Bone marrow (tissue), 2 donors: ENCODE measurements around the gene YLPM1.
"Not testable (repeated sequence)": the region's sequence is repeated elsewhere in the genome, so short reads cannot be mapped to it uniquely, and the experiment has no call there.

Experiments used
- DNase-seq, 2 donors: peaks; one replicate each; lab custom pipeline; 2025; lab: John Stamatoyannopoulos, UW

The YLPM1 gene, protein sequence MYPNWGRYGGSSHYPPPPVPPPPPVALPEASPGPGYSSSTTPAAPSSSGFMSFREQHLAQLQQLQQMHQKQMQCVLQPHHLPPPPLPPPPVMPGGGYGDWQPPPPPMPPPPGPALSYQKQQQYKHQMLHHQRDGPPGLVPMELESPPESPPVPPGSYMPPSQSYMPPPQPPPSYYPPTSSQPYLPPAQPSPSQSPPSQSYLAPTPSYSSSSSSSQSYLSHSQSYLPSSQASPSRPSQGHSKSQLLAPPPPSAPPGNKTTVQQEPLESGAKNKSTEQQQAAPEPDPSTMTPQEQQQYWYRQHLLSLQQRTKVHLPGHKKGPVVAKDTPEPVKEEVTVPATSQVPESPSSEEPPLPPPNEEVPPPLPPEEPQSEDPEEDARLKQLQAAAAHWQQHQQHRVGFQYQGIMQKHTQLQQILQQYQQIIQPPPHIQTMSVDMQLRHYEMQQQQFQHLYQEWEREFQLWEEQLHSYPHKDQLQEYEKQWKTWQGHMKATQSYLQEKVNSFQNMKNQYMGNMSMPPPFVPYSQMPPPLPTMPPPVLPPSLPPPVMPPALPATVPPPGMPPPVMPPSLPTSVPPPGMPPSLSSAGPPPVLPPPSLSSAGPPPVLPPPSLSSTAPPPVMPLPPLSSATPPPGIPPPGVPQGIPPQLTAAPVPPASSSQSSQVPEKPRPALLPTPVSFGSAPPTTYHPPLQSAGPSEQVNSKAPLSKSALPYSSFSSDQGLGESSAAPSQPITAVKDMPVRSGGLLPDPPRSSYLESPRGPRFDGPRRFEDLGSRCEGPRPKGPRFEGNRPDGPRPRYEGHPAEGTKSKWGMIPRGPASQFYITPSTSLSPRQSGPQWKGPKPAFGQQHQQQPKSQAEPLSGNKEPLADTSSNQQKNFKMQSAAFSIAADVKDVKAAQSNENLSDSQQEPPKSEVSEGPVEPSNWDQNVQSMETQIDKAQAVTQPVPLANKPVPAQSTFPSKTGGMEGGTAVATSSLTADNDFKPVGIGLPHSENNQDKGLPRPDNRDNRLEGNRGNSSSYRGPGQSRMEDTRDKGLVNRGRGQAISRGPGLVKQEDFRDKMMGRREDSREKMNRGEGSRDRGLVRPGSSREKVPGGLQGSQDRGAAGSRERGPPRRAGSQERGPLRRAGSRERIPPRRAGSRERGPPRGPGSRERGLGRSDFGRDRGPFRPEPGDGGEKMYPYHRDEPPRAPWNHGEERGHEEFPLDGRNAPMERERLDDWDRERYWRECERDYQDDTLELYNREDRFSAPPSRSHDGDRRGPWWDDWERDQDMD (N-terminal part only)

DNA sequence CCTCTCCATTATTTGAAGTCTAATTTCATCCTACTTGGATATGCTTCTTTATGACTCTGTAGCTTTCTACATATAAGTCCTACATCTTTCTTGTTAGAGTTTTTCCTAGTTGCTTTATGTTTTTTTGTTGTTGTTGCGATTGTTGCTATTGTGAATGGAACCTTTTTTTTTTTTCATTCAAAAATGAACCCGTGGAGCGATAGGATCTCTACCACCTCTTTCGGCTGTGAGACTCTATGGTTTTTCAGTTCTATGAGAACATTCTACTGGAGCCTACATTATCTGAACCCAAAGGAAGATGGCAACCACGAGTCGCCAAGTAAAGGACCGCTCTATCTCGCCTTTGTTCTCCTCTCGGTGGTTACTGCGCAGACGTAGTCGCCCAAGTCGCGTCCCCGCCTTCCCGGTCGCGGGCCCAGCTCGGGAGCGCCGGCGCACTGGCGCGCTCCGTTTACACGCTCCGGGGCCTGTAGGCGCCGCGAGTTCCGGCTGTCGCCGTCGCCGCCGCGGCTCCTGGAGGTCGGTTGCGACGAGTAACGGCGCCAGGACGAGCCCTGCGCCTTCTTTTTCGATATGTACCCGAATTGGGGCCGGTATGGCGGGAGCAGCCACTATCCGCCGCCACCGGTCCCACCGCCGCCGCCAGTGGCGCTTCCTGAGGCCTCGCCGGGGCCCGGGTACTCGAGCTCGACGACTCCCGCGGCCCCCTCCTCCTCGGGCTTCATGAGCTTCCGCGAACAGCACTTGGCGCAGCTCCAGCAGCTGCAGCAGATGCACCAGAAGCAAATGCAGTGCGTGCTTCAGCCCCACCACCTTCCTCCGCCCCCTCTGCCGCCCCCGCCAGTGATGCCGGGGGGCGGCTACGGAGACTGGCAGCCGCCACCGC, at the start of gene YLPM1:
Gene YLPM1 (plus strand): TSS at position 400 of the 886 bp plus-strand sequence. CDS start 174 bp downstream, at position 574.
- DNase-seq = peak; percentile 69 to 97

DNA sequence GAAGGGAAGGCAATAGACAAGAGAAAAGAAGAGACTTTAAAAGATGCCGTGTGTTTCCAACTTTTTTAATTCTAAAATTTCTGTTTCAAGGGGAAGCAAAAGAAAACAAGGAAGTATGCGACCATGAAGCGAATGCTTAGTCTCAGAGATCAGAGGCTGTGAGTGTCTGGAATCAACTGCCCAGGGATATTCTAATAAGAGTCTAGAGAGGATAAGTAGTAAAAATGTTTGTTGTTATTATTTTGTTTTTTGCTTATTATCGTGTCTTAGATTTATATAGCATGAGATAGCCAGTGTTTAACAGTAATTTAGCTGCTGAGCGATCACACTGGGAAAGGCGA, 49.8 kb upstream of the YLPM1 start:
- no peak for DNase-seq

DNA sequence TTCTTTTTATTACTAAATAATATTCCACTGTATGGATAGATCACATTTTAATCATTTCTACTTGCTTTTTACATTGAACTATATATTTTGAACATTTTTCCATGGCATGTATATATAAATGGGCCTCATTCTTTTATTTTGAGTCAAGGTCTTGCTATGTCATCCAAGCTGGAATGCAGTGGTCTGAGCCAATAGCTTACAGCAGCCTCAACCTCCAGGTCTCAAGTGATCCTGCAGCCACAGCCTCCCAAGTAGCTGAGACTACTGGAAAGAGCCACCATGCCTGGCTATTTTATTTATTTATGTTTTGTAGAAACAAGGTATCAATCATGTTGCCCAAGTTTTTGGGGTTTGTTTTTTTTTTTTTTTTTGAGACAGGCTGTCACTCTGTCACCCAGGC, 42.6 kb upstream of the YLPM1 start:
- DNase-seq = no peak

DNA sequence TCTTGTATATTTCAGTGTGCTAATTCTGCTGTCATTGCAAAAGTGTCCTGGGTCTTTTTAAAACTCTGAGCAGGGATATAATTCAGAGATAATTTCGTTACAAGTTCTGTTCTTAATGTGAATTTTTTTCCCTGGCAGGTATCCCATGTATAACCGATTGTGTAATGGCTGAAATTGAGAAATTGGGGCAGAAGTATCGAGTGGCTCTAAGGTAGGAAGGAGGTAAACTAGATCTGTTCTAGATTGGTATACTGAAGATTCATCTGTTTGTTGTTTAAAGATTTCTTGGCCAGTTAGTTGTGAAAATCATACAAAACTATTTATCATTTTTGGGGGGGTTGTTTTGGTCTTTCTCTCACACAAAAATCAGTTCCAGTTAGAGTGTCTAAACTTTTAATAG, 40.0 kb upstream of the YLPM1 start:
- DNase-seq = no peak

DNA sequence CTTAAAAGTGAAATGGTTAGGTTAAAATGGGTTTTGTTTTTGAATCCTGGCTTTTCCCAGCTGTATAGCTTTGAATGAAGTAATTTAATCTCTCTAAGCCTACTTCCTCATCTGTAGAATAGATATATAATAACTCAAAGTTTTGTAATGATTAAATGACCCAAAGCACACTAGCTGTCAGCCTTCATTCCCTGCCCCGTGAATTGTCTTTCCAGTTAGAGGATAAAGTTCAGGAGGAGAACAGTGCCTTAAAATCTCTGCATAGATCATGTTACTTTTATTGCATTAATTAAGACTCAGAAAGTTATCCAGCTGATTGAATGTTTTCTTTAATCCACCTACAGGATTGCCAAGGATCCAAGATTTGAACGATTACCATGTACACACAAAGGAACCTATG, 30.7 kb upstream of the YLPM1 start:
- DNase-seq = no peak

DNA sequence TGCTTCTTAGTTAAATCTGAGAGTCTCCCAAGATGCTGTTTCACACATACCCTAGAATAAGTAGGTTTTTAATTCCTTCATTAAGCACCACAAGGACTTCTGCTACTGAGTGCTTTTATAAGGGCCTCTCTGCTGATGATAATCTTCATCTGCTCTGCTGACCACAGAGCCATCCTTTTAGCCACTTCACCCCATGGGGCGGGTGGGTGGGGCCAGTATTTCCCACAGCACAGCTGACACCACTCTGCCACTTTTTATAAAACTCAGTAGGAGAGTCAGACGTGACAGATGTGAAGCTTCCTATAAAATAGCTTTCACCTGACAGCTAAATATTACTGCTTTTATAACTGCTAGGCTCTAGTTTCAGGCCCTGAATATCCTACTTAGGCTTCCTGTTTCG, 29.9 kb upstream of the YLPM1 start:
- DNase-seq = no peak

DNA sequence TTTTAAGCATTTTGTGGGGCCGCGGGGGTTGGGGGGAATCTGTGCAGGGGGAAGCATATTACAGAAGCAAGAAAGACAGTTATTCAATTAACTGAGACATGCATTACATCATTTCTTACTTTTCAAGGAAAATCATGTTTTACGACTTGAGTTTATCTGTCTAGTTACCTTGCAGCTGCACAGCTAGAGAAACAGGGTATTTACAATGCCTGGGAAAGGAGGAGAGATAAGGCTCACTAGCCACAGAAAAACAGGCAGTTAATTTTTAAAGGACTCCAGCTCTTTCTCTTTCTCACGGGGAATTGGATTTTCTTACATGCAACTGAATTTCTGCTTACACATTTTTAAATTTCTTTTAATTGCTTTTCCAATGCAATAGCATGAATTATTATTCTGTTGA, 28.0 kb upstream of the YLPM1 start:
- no peak for DNase-seq

DNA sequence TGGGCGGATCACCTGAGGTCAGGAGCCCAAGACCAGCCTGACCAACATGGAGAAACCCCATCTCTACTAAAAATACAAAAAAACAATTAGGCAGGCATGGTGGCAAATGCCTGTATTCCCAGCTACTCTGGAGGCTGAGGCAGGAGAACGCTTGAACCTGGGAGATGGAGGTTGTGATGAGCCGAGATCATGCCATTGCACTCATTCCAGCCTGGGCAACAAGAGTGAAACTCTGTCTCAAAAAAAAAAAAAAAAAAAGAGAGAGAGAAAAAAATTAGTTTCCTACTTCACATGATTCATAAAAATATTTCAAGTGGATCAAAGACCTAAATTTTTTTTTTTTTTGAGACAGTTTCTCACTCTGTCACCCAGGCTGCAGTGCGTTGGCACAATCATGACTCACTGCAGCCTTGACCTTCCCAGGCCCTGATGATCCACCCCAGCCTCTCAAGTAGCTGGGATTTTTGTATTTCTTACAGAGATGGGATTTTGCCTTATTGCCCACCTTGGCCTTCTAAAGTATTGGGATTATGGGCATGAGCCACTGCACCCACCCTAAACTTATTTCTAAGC, 25.3 kb upstream of the YLPM1 start:
- DNase-seq = no peak

DNA sequence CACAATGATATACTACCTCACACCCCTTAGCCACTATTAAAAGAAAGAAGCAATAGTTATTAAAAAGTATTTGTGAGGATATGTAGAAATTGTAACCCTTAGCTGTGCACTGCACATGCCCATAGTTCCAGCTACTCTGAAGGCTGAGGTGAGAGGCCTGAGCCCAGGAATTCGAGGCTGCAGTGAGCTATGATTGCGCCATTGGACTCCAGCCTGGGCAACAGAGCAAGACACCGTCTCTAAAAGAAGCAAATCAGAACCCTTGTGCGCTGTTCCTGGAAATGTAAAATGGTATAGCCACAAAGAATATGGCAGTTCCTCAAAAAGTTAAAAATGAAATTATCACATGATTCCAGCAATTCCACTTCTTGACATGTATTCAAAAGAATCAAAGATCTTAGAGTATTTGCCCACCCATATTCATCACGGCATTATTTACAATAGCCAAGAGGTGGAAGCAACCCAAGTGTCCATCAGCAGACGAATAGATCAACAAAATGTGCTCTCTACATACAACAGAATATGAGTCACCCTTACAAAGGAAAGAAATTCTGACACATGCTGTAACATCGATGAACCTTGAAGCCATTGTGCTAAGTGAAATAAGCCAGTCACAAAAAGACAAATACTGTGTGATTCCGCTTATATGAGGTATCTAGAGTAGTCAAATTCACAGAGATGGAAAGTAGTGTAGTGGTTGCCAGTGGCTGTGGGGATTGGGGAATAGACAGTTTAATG, 23.7 kb upstream of the YLPM1 start:
- no peak for DNase-seq

DNA sequence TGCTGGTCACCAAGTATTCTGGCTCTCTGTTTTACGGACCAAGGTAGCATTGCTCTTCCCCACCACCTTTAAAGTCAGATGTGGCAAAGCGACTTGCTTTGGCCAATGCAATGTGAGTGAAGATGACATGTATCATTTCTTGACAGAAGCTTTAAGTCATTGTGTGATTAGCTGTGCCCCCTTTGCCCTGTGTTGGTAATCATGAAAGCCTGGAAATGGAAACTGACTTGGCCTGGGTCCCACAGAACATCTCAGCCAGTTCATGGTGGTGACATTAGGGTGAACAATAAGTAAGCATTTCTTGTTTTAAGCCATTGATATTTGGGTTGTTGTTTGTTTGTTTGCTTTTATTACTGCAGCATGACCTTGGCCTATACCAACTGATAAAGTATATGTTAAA, 15.9 kb upstream of the YLPM1 start:
- no peak for DNase-seq

DNA sequence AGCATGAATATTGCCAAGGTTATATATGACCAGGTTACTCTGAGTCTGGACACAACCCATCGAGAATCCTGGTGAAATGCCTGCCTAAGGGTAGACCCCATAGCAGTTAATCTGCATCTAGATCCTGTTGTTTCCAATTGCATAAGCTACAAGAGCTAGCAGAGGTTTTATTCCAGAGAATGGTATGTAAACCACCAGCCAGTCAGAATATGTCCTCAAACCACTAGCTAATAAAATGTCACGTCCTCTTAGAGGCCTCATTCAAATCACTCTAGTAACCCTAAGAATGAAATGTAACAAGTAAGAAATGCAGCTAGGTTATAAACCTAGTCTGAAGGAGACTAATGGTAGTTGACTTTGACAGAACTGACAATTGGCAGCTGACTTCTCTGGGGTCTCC, 9.0 kb upstream of the YLPM1 start:
- no peak for DNase-seq

DNA sequence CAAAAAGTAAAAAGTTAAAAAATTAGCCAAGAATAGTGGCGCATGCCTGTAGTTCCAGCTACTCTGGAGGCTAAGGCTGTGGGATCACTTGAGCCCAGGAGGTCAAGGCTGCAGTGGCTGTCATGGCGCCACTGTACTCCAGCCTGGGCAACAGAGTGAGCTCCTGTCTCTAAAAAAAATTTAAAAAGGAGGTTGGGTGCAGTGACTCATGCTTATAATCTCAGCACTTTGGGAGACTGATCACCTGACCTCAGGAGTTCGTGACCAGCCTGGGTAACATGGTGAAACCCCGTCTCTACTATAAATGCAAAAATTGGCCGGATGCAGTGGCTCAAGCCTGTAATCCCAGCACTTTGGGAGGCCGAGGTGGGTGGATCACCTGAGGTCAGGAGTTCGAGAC, 8.2 kb upstream of the YLPM1 start:
- no peak for DNase-seq

DNA sequence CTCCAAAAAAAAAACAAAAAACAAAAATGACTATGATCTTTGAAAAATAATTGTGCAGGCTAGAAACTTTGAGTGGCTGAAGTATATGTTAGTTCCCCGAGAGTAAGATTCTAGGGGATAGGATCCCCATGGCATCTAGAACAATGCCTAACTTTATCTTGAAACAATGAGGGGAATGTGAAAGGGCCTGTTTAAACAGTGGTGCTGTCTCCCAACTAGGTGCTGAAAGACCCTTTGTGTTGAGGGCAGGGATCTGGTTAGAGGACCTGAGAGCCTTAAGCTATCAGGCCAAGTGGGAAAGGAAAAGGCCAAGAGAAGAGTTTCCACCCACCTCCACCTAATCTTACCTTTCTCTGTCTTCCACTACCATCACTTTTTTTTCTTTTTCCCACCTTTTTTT, 6.8 kb upstream of the YLPM1 start:
- DNase-seq = no peak

DNA sequence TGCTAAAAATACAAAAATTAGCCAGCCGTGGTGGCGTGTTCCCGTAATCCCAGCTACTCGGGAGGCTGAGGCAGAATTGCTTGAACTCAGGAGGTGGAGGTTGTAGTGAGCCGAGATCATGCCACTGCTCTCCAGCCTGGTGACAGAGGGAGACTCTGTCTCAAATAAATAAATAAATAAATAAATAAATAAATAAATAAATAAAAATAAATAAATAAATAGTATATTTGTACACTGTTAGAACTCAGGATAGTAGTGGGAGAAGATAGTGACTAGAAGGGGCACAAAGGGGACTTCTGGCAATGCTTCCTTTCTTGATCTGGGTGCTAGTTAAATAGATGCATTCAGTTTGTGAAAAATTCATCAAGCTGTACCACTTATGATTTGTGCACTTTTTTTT, 4.6 kb upstream of the YLPM1 start:
- not testable (repeated sequence) for DNase-seq

DNA sequence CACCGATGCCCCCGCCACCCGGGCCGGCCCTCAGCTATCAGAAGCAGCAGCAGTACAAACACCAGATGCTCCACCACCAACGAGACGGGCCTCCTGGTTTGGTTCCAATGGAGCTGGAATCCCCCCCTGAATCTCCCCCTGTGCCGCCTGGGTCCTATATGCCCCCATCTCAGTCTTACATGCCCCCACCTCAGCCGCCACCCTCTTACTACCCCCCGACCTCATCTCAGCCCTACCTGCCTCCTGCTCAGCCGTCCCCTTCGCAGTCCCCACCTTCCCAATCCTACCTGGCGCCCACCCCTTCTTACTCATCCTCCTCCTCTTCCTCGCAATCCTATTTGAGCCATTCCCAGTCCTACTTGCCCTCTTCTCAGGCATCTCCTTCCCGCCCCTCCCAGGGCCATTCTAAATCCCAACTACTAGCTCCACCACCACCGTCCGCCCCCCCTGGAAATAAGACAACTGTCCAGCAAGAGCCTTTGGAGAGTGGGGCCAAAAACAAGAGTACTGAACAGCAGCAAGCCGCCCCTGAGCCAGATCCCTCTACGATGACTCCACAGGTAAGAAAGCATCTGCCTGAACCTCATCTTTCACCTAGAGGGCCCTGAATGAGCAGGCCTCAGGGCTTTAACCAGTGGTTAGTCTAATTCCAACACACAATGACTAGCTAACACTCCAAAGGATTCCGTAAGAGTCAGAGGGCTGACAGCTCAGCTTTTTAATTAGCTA, 851 bp downstream of the YLPM1 start:
- DNase-seq = no peak

DNA sequence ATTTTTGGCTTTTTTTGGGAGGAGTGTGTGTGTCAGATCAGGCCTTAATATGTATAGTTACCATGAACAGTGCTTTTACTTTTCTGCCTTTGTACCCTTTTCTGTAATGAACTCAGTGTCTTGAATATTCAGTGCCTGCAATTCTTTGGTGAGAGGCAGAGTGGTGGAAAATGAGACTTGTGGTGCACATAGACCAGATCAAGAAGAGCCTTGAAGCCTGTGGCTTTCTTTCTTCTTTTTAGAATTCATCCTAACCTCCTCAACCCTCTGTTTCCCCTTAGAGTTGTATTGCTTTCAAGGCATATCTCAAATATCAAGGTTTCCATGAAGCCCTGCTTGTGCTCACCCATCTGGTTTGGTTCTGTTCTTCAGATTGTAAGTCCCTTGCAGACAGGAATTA, 2.6 kb downstream of the YLPM1 start:
- DNase-seq = no peak

DNA sequence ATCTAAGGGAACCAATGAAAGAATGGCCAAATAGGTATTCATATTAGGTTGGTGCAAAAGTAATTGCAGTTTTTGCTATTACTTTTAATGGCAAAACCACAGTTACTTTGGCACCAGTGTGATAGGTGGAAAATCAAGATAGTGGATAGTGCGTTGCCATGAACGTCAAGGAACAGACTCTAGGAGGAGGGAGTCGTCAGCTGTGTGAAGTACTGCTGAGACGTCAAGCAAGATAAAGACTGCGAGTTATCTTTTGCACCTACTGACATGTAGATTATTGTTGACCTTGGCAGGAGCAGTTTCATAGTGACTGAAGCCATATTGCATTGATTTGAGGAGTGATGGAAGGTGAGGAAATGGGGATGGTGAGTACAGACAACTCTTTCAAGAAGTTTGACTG, 8.3 kb downstream of the YLPM1 start:
- DNase-seq = no peak

DNA sequence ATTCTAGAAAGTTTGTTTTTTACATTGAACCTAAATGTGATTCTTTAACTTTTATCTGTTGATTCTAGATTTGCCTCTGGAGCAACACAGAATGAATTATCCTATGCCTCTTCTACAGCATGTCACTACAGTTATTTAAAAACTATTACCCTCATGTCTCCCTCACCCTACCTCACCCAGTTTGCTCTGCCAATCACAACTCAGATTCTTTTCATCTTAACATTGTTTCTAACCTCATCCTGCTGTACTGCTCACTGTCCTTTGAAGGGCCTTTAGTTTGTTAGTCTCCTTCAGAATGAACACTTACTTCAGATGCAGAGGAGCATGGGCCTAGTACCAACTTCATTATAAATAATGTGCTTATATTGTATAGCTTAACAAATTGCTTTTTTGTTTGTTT, 21.5 kb downstream of the YLPM1 start:
- DNase-seq = no peak

DNA sequence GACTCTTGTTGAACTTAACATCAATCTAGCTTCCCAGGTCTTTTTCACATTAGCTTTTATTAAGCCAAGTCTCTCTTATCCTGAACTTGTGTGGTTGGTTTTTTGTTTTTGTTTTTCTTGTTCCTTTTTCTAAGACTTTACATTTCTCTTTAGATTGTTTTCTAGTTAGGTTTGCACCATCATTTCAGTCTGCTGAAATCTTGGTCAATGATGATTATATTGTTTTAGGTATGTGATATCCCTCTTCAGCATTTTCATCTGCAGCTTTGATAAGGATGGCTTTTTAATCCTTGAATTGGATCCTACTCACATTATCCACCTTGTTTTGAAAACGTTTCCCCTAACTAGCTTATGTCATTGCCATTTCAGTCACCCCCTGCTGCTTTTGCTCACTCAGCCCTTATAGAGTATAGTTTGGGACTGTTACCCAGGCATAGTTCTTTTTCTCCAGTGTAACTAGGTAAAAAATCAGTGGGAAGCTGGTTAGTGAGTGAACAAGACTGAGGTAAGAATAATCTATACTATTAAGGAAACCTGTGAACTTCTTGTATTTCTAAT, 22.0 kb downstream of the YLPM1 start:
- no peak for DNase-seq
